WTC11 (cell line): Measurements from ENCODE around the gene CELF4.

Experiments
- CREB1 ChIP-seq: sonication (generic); formaldehyde crosslinking; IDR thresholded peaks from 2 replicates; pipeline ENCODE4 v1.8.0; 2023; ENCODE audit warnings: mild to moderate bottlenecking, missing genetic modification reagents
- CTCF ChIP-seq: fragments of 200-600 bp; IDR thresholded peaks from 2 replicates; pipeline ENCODE4 v1.8.0; 2022; ENCODE audit warnings: antibody characterized with exemption
- ESRRA ChIP-seq: sonication (generic); formaldehyde crosslinking; IDR thresholded peaks from 2 replicates; pipeline ENCODE4 v1.8.1; 2022; ENCODE audit warnings: mild to moderate bottlenecking, missing genetic modification reagents, borderline replicate concordance
- MYBL2 ChIP-seq: sonication (generic); formaldehyde crosslinking; IDR thresholded peaks from 2 replicates; pipeline ENCODE4 v1.8.1; 2023; ENCODE audit warnings: mild to moderate bottlenecking, moderate library complexity, missing genetic modification reagents
- NFYB ChIP-seq: sonication (generic); formaldehyde crosslinking; conservative IDR thresholded peaks from 2 replicates; pipeline ENCODE4 v1.8.0; 2022; ENCODE audit warnings: low read depth, missing genetic modification reagents
- TEAD4 ChIP-seq: sonication (generic); formaldehyde crosslinking; IDR thresholded peaks from 2 replicates; pipeline ENCODE4 v1.8.0; 2022; ENCODE audit warnings: mild to moderate bottlenecking, missing genetic modification reagents

- TF ChIP-seq MYBL2 (CRISPR knock-in tag) (no peak), NFYB (CRISPR knock-in tag) (no peak), CTCF (no peak), CREB1 (CRISPR knock-in tag) (no peak), ESRRA (CRISPR knock-in tag) (no peak), TEAD4 (CRISPR knock-in tag) (no peak)
Observed at GRCh38 chr18:37348729-37349128, 216.9 kb downstream of the CELF4 start.
